Natural killer cell (primary cell): ENCODE measurements around the gene LRRK2. TPM values are rescaled to one million over a fixed set of nuclear protein-coding genes. Genes with fewer than 3 reads are reported as not detected.

Experiments
- ATAC-seq, 3 donors: fragments of 150-1000 bp in 2 of 3; fragments of 200-7000 bp in 1 of 3; cut with Tn5 transposase; 1 replicate in 1 of 3; 2 replicates in 2 of 3; pipeline ENCODE4 v1.10.0; 2021; ENCODE audit warnings: mild to moderate bottlenecking in 2 of 3, moderate library complexity in 2 of 3
- DNase-seq, 2 donors: peaks; one replicate each; pipeline versions ENCODE4 v3.0.0 to v3.0.0-alpha.2; 2013 to 2021; ENCODE audit warnings: mixed read lengths in 1 of 2
- H3K27ac ChIP-seq: one replicate; pipeline ENCODE4 v1.5.1; 2013; ENCODE audit warnings: mild to moderate bottlenecking, low read length
- H3K27me3 ChIP-seq: one replicate; pipeline ENCODE4 v1.6.1; 2013; ENCODE audit warnings: low read length; ENCODE audit not compliant: control insufficient read depth, insufficient read depth
- H3K36me3 ChIP-seq: one replicate; pipeline ENCODE4 v1.6.1; 2013; ENCODE audit warnings: low read length; ENCODE audit not compliant: control insufficient read depth, insufficient read depth
- H3K4me1 ChIP-seq: one replicate; pipeline ENCODE4 v1.6.1; 2013; ENCODE audit warnings: low read length; ENCODE audit not compliant: control insufficient read depth, insufficient read depth
- H3K4me3 ChIP-seq: one replicate; pipeline ENCODE4 v1.5.1; 2013; ENCODE audit warnings: low read length
- H3K9me3 ChIP-seq: one replicate; pipeline ENCODE4 v1.6.1; 2013; ENCODE audit warnings: low read length; ENCODE audit not compliant: control insufficient read depth, insufficient read depth
- H3K27ac Mint-ChIP-seq, 2 donors: one replicate each; pipeline ENCODE4 v1.8.0; 2022; ENCODE audit warnings: mild to moderate bottlenecking in 2 of 2, mixed read lengths in 2 of 2, moderate library complexity in 1 of 2
- H3K27me3 Mint-ChIP-seq, 2 donors: one replicate each; pipeline ENCODE4 v1.8.0; 2022; ENCODE audit warnings: low read depth in 2 of 2, mixed read lengths in 2 of 2
- H3K36me3 Mint-ChIP-seq: one replicate; pipeline ENCODE4 v1.8.0; 2022; ENCODE audit warnings: mixed read lengths
- H3K4me1 Mint-ChIP-seq, 2 donors: one replicate each; pipeline ENCODE4 v1.8.0; 2022; ENCODE audit warnings: mixed read lengths in 2 of 2
- H3K4me3 Mint-ChIP-seq: one replicate; pipeline ENCODE4 v1.8.0; 2022; ENCODE audit warnings: mild to moderate bottlenecking, moderate library complexity, mixed read lengths
- H3K9me3 Mint-ChIP-seq, 2 donors: one replicate each; pipeline ENCODE4 v1.8.0; 2022; ENCODE audit warnings: mixed read lengths in 2 of 2
- CTCF ChIP-seq: fragments of 200-600 bp; IDR thresholded peaks from one replicate; pipeline ENCODE4 v1.8.0; 2022; ENCODE audit warnings: antibody characterized with exemption
- WGBS: methylation state at CpG from one replicate; pipeline ENCODE4 v1.1.7; 2013; ENCODE audit warnings: missing lambda C conversion rate; ENCODE audit not compliant: insufficient coverage; 5-methylcytosine and 5-hydroxymethylcytosine counted together
- intact Hi-C: fragments of 100-400 bp; cut with micrococcal nuclease; formaldehyde crosslinking; loops from one replicate; pipeline ENCODE4 v1.14.2; 2022
- total RNA-seq, 4 donors: library from RNA; stranded (reverse); fragments of 120-200 nt in 1 of 4; gene quantifications; one replicate each; pipeline versions ENCODE4 v1.2.3 to v1.2.4, GENCODE V29; 2013 to 2022

Gene LRRK2
- total RNA-seq, 3 donors from 2014 or later (not counting 1 experiment from before 2014, with no cell fraction given): 1.6 to 6.1 (median 3.3) TPM

GRCh38 chr12:40262657-40263056 is 37.9 kb downstream of the LRRK2 start:
- Histone ChIP-seq H3K36me3 (no peaks in the 10 kb centered on the region), H3K27me3 (no peaks in the 10 kb centered on the region), H3K9me3 (no peaks in the 10 kb centered on the region), H3K4me1 (no peaks in the 10 kb centered on the region), H3K27ac (no peak overlapping the region), H3K4me3 (no peak overlapping the region)
- H3K27ac Mint-ChIP-seq: no peak overlapping the region
- no peaks in the 10 kb centered on the region for H3K36me3 Mint-ChIP-seq
- peaks cover 4 to 12% of the 10 kb centered on the region in 2 donors for H3K9me3 Mint-ChIP-seq
- no peak overlapping the region for H3K4me3 Mint-ChIP-seq
- DNase-seq (no peak), ATAC-seq (no peak)
- H3K4me1 Mint-ChIP-seq: no peaks in the 10 kb centered on the region
- TF ChIP-seq CTCF: no peak
- intact Hi-C loops: no loop called here
- WGBS: no CpG with 5 or more reads among the region's 1 CpG
- no peaks in the 10 kb centered on the region for H3K27me3 Mint-ChIP-seq

GRCh38 chr12:40263616-40264409 is 39.0 kb downstream of the LRRK2 start:
- Mint-ChIP-seq H3K27ac (no peak overlapping the region), H3K4me1 (no peaks in the 10 kb centered on the region), H3K4me3 (no peak overlapping the region), H3K36me3 (no peaks in the 10 kb centered on the region), H3K9me3 (peaks cover 4 to 12% of the 10 kb centered on the region in 2 donors), H3K27me3 (no peaks in the 10 kb centered on the region)
- no peak for ATAC-seq
- Histone ChIP-seq H3K4me3 (no peak overlapping the region), H3K36me3 (no peaks in the 10 kb centered on the region), H3K4me1 (no peaks in the 10 kb centered on the region), H3K9me3 (no peaks in the 10 kb centered on the region), H3K27me3 (no peaks in the 10 kb centered on the region), H3K27ac (no peak overlapping the region)
- DNase-seq: no peak
- intact Hi-C loops: no loop called here
- TF ChIP-seq CTCF: no peak
- 64% methylated on average over 3 of the region's 4 CpGs for WGBS

- Histone ChIP-seq H3K4me1 (no peaks in the 10 kb centered on the region), H3K9me3 (no peaks in the 10 kb centered on the region), H3K27ac (no peak overlapping the region), H3K4me3 (no peak overlapping the region), H3K27me3 (no peaks in the 10 kb centered on the region), H3K36me3 (no peaks in the 10 kb centered on the region)
- DNase-seq (no peak), ATAC-seq (no peak)
- 87% methylated on average over 6 of the region's 6 CpGs for WGBS
- Mint-ChIP-seq H3K9me3 (peaks cover 0 to 3% of the 10 kb centered on the region in 2 donors), H3K36me3 (no peaks in the 10 kb centered on the region), H3K4me1 (no peaks in the 10 kb centered on the region), H3K27me3 (no peaks in the 10 kb centered on the region), H3K27ac (no peak overlapping the region), H3K4me3 (no peak overlapping the region)
- intact Hi-C loops: no loop called here
- TF ChIP-seq CTCF: no peak
These were observed 47.3 kb downstream of the LRRK2 start for GRCh38 chr12:40271981-40272664.
